ENCODE results near the gene P3R3URF. TPM values are rescaled to one million over a fixed set of nuclear protein-coding genes. Genes with fewer than 3 reads are reported as not detected.

Gene P3R3URF
- total and polyA plus RNA-seq, 12 donors = not detected

DNA sequence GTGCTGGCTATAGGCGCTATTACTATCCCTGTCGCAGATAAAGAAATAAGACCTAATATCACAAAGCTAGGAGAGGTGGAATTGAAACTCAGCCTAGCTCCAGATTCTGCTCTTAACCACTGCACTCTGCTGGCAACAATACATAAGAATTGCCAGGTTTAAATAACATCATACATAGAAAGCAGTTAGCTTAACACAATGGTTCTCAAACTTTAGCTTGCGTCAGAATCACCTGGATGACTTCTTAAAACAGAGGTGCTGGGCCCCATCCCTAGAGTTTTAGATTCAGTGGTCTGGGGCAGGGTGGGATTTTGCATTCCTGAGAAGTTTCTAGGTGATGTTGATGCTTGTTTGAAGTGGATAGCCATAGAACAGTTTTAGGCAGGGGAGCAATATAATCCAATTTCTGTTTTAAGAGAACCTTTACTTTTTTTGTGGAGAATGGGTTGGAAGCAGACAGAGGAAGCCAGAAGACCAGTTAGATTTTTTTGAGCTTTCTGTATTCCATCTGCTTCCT lies 23.0 kb upstream of the P3R3URF start:
- TF ChIP-seq, protein P1, sequence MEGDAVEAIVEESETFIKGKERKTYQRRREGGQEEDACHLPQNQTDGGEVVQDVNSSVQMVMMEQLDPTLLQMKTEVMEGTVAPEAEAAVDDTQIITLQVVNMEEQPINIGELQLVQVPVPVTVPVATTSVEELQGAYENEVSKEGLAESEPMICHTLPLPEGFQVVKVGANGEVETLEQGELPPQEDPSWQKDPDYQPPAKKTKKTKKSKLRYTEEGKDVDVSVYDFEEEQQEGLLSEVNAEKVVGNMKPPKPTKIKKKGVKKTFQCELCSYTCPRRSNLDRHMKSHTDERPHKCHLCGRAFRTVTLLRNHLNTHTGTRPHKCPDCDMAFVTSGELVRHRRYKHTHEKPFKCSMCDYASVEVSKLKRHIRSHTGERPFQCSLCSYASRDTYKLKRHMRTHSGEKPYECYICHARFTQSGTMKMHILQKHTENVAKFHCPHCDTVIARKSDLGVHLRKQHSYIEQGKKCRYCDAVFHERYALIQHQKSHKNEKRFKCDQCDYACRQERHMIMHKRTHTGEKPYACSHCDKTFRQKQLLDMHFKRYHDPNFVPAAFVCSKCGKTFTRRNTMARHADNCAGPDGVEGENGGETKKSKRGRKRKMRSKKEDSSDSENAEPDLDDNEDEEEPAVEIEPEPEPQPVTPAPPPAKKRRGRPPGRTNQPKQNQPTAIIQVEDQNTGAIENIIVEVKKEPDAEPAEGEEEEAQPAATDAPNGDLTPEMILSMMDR (IDR thresholded peaks at IDR 0.05) = no peak
- peak overlapping the region in 8 of 10 donors; percentile 84 to 91 (median 88) for H3K27ac ChIP-seq
- WGBS, 2 donors = 62 to 64% methylated on average over 3 of the region's 3 CpGs
- H3K4me3 ChIP-seq = peak overlapping the region in 9 of 10 donors; percentile 50 to 95 (median 79)
- DNase-seq (no peak), ATAC-seq (no peak)
- H3K36me3 ChIP-seq = peaks cover 0 to 29% (median 0%) of the 10 kb centered on the region in 9 donors
- intact Hi-C loops (cut with DNase I) = no loop called here
- H3K4me1 ChIP-seq = peaks cover 16 to 58% (median 51%) of the 10 kb centered on the region in 9 donors
- H3K9me3 ChIP-seq = no peaks in the 10 kb centered on the region
- no peaks in the 10 kb centered on the region for H3K27me3 ChIP-seq

DNA sequence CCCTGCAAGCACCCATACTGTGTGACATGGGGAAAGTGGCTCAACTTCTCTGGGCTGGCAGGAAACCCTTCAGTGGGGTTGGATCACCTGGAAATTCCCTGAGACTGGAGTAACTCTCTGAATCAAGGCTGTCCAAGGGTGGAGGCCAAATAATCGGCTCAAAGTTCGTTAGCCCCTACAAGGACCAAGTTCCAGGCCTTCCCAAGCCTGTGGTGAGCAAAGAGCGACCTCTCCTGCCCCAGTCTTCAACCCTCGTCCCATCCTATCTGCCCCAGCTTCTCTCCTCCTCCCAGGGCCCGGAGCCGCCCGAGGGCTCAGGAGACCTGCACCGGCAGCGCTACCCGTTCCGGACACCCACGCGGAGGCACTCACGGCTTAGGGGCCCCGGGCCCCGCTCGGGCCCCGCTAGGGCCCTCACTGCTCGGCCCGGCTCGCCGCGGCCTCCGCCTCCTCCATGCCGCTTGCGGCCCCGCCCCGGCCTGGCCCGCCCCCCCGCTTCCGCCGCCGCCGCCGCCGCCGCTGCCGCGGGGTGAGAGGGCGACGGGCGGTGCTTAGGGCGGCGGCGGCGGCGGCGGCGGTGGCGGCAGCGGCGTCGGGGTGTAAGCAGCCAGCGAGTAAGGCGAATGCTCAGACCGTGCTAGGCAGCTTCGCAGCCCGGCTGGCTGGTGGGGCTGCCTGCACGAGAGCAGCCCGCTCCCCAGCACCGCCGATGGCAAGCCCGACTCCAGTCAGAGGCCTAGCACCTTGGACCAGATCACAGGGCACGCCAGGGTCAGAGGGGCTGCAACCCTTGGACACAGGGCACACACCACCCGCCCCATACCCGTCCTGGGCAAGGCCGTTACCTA lies 21.9 kb upstream of the P3R3URF start, which contains the start of gene POMGNT1:
TSS of gene POMGNT1 (minus strand) at position 471 of the 848 bp plus-strand sequence. CDS start 613 bp downstream, outside the sequence.
- Histone ChIP-seq H3K9me3 (no peaks in the 10 kb centered on the region), H3K27me3 (no peaks in the 10 kb centered on the region), H3K4me3 (peak within 1 kb of the TSS; percentile 62 to 95 (median 77)), H3K4me1 (peaks cover 16 to 52% (median 41%) of the 10 kb centered on the region in 9 donors), H3K36me3 (peaks cover 0 to 40% (median 7%) of the 10 kb centered on the region in 9 donors), H3K27ac (peak within 1 kb of the TSS in 9 of 10 donors; percentile 84 to 91 (median 89))
- peak; percentile 51 to 79 for DNase-seq
- WGBS, 2 donors = 0% methylated on average over 47 to 67 of the region's 67 CpGs
- TF ChIP-seq, protein P1 (IDR thresholded peaks at IDR 0.05) = peak in 4 of 9 donors; percentile 33 to 48 (median 40)
- peak; percentile 72 to 94 (median 80) for ATAC-seq
- intact Hi-C loops (cut with DNase I) = no loop called here

GRCh38 chr1:46197560-46197963 lies 21.3 kb upstream of the P3R3URF start:
- intact Hi-C loops (cut with DNase I) = no loop called here
- H3K27me3 ChIP-seq = no peaks in the 10 kb centered on the region
- TF ChIP-seq, protein P1 (IDR thresholded peaks at IDR 0.05) = no peak
- H3K4me1 ChIP-seq = peaks cover 16 to 51% (median 37%) of the 10 kb centered on the region in 9 donors
- H3K27ac ChIP-seq = peak overlapping the region in 9 of 10 donors; percentile 79 to 91 (median 89)
- H3K36me3 ChIP-seq = peaks cover 0 to 46% (median 12%) of the 10 kb centered on the region in 9 donors
- WGBS, 2 donors = 53% methylated on average over 9 of the region's 9 CpGs
- H3K4me3 ChIP-seq = peak overlapping the region; percentile 62 to 95 (median 77)
- no peak for DNase-seq
- ATAC-seq = peak in 3 of 8 donors; percentile 1 to 21 (median 20)
- H3K9me3 ChIP-seq = no peaks in the 10 kb centered on the region

DNA sequence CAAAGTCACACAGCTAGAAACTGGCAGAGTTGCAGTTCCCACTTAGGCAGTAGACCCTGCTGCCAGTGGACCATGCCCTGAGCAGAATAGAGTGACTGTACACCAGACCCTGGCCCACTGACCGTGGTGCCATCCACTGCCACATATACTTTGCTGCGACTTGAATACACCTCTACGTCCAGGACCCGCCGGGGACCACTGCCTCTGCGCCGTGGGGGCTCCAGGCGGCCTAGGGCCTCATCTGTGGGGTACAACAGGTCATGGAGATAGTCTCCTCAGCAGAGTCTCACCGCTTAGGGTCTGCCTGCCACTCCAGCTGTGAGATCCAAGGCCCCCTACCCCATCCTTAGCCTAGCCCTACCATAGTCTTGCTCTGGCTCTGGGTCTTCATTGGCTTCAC lies 20.3 kb upstream of the P3R3URF start:
- TF ChIP-seq, protein P1 (IDR thresholded peaks at IDR 0.05) = no peak
- Histone ChIP-seq H3K4me1 (peaks cover 16 to 47% (median 34%) of the 10 kb centered on the region in 9 donors), H3K27me3 (no peaks in the 10 kb centered on the region), H3K4me3 (no peak overlapping the region), H3K9me3 (no peaks in the 10 kb centered on the region), H3K27ac (peak overlapping the region in 1 of 10 donors; percentile 20), H3K36me3 (peaks cover 0 to 56% (median 19%) of the 10 kb centered on the region in 9 donors)
- ATAC-seq (no peak), DNase-seq (no peak)
- WGBS, 2 donors = 94 to 96% methylated on average over 9 of the region's 9 CpGs
- intact Hi-C loops (cut with DNase I) = no loop called here
